ENCODE data around the gene OR4E2. TPM values are rescaled to one million over a fixed set of nuclear protein-coding genes. Genes with fewer than 3 reads are reported as not detected.
"Not testable (repeated sequence)": the region's sequence is repeated elsewhere in the genome, so short reads cannot be mapped to it uniquely, and the experiment has no call there.

OR4E2 gene
- total and polyA plus RNA-seq, 5 experiments from 2014 or later = not detected

DNA sequence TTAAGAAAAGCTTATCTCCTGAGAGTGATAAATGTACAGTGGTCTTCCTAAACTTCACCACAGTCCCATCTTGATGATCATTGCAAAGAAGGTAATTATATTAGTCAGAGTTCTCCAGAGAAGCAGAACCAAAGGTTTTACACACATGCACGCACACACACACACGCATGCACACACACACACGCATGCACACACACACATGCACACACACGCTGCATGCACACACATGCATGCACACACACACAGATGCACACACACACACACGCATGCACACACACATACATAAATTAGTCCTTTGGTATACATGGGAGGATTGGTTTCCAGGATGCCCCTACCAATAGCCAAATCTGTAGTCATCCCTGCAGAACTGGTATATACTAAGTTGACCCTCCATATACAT, 580 bp downstream of the OR4E2 start:
- Mint-ChIP-seq H3K36me3 (no peaks in the 10 kb centered on the region), H3K27ac (no peak overlapping the region), H3K4me1 (no peaks in the 10 kb centered on the region), H3K27me3 (peaks cover 9 to 24% (median 17%) of the 10 kb centered on the region in 5 donors), H3K4me3 (no peak overlapping the region), H3K9me3 (peaks cover 0 to 2% (median 0%) of the 10 kb centered on the region in 9 donors)
- no peak for DNase-seq
- ATAC-seq = no peak
- POLR2A ChIA-PET = no interaction called here

DNA sequence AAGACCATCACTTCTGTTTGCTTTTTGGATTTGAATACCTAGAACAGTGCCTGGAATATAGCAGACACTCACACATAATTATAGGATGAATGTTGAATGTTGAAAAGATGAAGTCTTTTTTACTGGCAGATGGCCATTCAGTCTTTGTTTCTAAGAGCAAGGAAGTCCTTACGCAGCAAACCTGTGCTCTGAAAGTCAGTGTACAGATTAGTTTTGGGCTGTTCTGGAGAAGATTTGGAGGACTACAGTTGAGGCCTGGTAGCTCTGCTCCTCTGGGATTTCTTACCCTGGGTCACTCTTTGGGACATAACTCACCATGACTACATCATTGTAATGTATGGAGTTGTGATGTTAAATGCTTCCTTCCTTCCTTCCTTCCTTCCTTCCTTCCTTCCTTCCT, 3.3 kb downstream of the OR4E2 start:
- Mint-ChIP-seq H3K27ac (no peak overlapping the region), H3K27me3 (peaks cover 6 to 29% (median 17%) of the 10 kb centered on the region in 5 donors), H3K4me3 (no peak overlapping the region), H3K36me3 (no peaks in the 10 kb centered on the region), H3K4me1 (no peaks in the 10 kb centered on the region), H3K9me3 (peaks cover 0 to 2% (median 0%) of the 10 kb centered on the region in 9 donors)
- POLR2A ChIA-PET = no interaction called here
- DNase-seq = no peak
- no peak for ATAC-seq

DNA sequence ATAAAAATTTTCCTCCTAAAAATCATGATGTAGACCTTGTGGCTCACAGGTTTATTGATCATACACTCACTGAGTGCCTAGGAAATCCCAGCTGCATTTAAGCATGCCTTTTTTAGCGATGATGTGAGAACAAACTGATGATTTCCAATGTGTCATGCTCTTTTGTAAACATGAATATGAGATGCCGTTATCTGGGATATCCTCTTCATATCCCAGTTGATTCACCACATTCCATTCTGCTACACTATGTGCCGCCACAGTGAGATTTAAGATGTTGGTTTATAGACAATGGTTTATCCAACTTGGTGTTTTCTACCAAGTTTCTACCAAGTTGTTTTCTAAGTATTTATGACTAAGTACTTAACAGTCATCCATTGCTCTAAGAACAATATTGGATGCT, 14.7 kb downstream of the OR4E2 start:
- peaks cover 18 to 45% (median 27%) of the 10 kb centered on the region in 5 donors for H3K27me3 Mint-ChIP-seq
- H3K27ac Mint-ChIP-seq = no peak overlapping the region
- POLR2A ChIA-PET = no interaction called here
- DNase-seq (no peak), ATAC-seq (no peak)
- peaks cover 0 to 9% (median 4%) of the 10 kb centered on the region in 9 donors for H3K9me3 Mint-ChIP-seq
- no peaks in the 10 kb centered on the region for H3K4me1 Mint-ChIP-seq
- H3K36me3 Mint-ChIP-seq = peaks cover 3 to 6% (median 4%) of the 10 kb centered on the region in 3 donors
- H3K4me3 Mint-ChIP-seq = no peak overlapping the region

DNA sequence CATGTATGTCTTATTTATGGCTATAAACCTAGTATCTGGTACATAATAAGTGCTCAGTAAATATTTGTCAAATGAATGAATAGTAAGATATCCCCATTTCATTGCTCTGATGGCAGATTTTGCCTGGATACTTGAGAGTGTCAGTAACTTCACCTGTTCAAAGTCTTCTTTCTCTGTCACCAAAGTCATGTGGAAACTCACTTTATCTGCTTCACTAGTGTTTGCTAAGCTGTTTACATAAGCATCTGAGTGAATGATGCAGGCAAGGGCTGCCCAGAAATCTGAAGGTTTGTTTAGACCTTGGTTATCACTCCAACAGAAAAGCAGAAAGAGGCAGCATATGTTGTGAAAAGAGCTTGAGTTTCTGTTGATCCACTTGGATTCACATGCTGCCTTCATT, 15.6 kb downstream of the OR4E2 start:
- Mint-ChIP-seq H3K9me3 (peaks cover 0 to 5% (median 2%) of the 10 kb centered on the region in 9 donors), H3K27ac (no peak overlapping the region), H3K36me3 (peaks cover under 1 to 3% (median 2%) of the 10 kb centered on the region in 3 donors), H3K4me3 (no peak overlapping the region), H3K27me3 (peaks cover 16 to 40% (median 23%) of the 10 kb centered on the region in 5 donors), H3K4me1 (no peaks in the 10 kb centered on the region)
- ATAC-seq (no peak), DNase-seq (no peak)
- POLR2A ChIA-PET = no interaction called here

DNA sequence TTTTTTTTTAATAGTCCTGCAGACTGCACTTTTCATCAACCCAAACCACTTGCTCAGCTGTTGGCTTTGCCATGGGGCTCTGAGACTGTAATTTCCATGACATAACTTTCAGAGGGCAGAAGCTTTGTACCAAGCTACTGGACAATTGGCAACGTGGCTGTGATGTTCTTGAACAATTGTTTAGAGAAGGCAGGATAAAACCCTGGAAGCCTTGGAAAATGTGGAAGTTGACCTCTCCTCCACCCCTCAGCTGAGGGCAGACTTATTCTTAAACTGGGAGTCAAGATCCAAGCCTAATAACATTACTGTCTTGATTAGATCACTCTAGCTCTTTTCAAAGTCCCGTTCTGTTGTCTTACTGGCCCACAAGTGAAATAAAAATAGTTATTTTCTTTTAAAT, 17.7 kb downstream of the OR4E2 start:
- Mint-ChIP-seq H3K9me3 (peaks cover 0 to 20% (median 9%) of the 10 kb centered on the region in 9 donors), H3K27me3 (peaks cover 10 to 23% (median 15%) of the 10 kb centered on the region in 5 donors), H3K4me1 (no peaks in the 10 kb centered on the region), H3K4me3 (no peak overlapping the region), H3K36me3 (peaks cover 0 to 10% (median 0%) of the 10 kb centered on the region in 3 donors), H3K27ac (no peak overlapping the region)
- DNase-seq (no peak), ATAC-seq (no peak)
- POLR2A ChIA-PET = no interaction called here

DNA sequence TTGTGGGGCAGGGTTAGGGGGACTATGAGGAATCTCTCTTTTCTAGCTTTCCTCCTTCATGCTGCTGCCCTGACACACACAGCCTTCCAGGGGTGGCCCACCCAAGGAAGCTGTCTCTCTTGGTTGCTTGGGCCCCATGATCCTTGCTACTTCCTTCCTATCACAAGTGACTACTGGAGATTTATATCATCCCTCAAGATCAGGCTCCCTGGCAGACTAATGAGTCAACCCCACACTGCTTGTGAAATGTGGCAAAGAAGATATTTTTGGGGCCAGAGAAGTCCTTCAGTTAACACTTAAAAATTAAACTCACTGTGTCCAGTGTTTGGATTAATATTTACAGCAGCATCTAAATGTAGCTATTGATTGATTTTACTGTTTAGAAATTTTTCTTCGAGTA, 18.5 kb downstream of the OR4E2 start:
- no peak for ATAC-seq
- peaks cover 0 to 22% (median 9%) of the 10 kb centered on the region in 9 donors for H3K9me3 Mint-ChIP-seq
- H3K4me3 Mint-ChIP-seq = no peak overlapping the region
- peaks cover 0 to 10% (median 0%) of the 10 kb centered on the region in 3 donors for H3K36me3 Mint-ChIP-seq
- H3K4me1 Mint-ChIP-seq = no peaks in the 10 kb centered on the region
- no peak for DNase-seq
- H3K27ac Mint-ChIP-seq = no peak overlapping the region
- POLR2A ChIA-PET = interaction anchor here (0.6 kb wide), 1 partner anchor 24 kb away, joined by 4 read pairs; no protein-coding TSS in a partner anchor
- H3K27me3 Mint-ChIP-seq = peaks cover 9 to 23% (median 14%) of the 10 kb centered on the region in 5 donors

DNA sequence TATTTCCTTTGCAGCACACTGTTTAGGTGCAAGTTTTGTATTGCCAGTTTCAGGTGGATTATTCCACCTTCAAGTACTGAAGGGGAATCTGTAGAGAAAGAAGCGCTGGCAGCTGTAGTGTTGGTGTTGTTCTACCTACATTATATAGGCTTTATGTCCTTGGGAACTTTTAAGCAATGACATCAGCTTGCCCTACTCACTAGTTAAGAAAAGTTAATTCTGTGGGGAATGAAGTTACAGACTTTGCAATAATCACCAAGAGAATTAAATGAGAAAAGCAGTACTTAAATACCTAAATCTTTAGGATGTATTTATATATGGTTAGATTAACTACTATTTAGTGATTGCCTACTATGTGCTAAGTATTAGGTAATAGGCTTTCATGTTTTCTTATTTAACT, 20.1 kb downstream of the OR4E2 start, which contains the start of gene OR4E1:
Gene OR4E1, minus strand, starts transcription at position 101 of the 400 bp plus-strand sequence. CDS start 2,883 bp downstream, outside the sequence.
- DNase-seq = no peak
- H3K27me3 Mint-ChIP-seq = peaks cover 10 to 31% (median 16%) of the 10 kb centered on the region in 5 donors
- H3K9me3 Mint-ChIP-seq = peaks cover 0 to 28% (median 9%) of the 10 kb centered on the region in 9 donors
- H3K4me3 Mint-ChIP-seq = no peak within 1 kb of the TSS
- peaks cover 0 to 10% (median 4%) of the 10 kb centered on the region in 3 donors for H3K36me3 Mint-ChIP-seq
- H3K4me1 Mint-ChIP-seq = no peaks in the 10 kb centered on the region
- ATAC-seq = no peak
- POLR2A ChIA-PET = no interaction called here
- H3K27ac Mint-ChIP-seq = no peak within 1 kb of the TSS

DNA sequence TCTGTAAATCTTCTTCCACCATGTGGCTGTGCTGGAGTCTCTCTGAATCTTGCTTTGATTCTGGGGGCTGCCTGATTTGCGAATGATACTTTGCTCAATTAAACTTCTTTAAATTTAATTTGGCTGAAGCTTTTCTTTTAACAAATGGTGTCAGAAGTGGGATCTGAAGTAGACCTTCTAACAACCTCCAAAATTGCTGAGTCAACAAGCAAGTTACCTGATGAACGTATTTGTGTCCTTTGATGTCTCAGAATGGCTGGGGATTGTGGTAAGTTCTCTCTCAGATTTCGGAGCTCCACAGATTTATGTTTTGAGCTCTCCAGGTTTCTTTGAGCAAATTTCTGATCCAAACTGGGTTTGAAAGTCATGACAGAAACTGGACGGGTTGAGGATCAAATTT, 21.9 kb downstream of the OR4E2 start:
- H3K9me3 Mint-ChIP-seq = peaks cover 0 to 28% (median 9%) of the 10 kb centered on the region in 9 donors
- peaks cover 3 to 18% (median 8%) of the 10 kb centered on the region in 5 donors for H3K27me3 Mint-ChIP-seq
- no peak overlapping the region for H3K4me3 Mint-ChIP-seq
- ATAC-seq = no peak
- H3K27ac Mint-ChIP-seq = no peak overlapping the region
- H3K36me3 Mint-ChIP-seq = peaks cover 0 to 10% (median 4%) of the 10 kb centered on the region in 3 donors
- POLR2A ChIA-PET = no interaction called here
- H3K4me1 Mint-ChIP-seq = no peaks in the 10 kb centered on the region
- DNase-seq = no peak

DNA sequence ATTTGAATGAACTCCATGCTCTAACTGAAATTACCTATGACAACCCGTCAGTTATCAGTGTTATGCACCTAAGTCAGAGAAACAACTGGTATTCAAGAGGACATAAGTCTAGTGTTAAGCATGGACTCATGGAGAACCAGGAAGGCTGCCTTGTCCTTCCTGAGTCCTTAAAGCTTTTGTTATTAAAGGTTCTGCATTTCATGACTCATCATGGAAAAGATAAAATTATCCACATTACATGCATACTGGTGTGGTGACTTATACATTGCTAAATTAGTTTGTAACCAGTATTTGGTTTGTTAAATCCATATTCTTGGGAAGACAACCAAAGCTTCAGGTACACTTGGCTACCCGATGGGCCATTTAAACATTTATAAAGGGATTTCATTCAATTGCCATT, 26.4 kb downstream of the OR4E2 start:
- POLR2A ChIA-PET = no interaction called here
- Mint-ChIP-seq H3K27ac (no peak overlapping the region), H3K27me3 (peaks cover 11 to 29% (median 18%) of the 10 kb centered on the region in 5 donors), H3K36me3 (peaks cover 0 to 6% (median 4%) of the 10 kb centered on the region in 3 donors), H3K9me3 (peaks cover 0 to 21% (median 8%) of the 10 kb centered on the region in 9 donors), H3K4me3 (no peak overlapping the region), H3K4me1 (no peaks in the 10 kb centered on the region)
- DNase-seq = no peak
- ATAC-seq = no peak

DNA sequence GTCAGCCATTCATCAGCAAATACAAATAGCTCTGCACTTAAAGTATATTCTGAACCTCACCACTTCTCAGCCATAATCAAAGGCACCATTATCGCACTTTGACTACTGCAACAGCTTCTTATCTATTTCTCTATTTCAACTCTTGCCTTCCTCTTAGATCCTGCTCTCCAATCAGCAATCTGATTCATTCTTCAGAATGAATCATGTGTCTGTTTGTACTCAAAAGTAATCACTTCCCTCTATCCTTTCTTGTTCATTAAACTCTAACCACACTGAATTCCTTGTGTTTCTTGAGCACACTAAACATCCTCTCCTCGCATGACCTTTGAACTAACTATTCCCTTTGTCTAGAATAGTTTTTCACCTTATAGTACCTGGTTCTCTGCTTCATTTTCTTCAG, 32.8 kb downstream of the OR4E2 start:
- H3K36me3 Mint-ChIP-seq = no peaks in the 10 kb centered on the region
- no peak overlapping the region for H3K27ac Mint-ChIP-seq
- POLR2A ChIA-PET = no interaction called here
- H3K27me3 Mint-ChIP-seq = peaks cover 18 to 39% (median 34%) of the 10 kb centered on the region in 5 donors
- H3K9me3 Mint-ChIP-seq = peaks cover 0 to 6% (median 0%) of the 10 kb centered on the region in 9 donors
- ATAC-seq = no peak
- no peak for DNase-seq
- H3K4me3 Mint-ChIP-seq = no peak overlapping the region
- H3K4me1 Mint-ChIP-seq = peaks cover 0 to 2% (median 0%) of the 10 kb centered on the region in 4 donors

DNA sequence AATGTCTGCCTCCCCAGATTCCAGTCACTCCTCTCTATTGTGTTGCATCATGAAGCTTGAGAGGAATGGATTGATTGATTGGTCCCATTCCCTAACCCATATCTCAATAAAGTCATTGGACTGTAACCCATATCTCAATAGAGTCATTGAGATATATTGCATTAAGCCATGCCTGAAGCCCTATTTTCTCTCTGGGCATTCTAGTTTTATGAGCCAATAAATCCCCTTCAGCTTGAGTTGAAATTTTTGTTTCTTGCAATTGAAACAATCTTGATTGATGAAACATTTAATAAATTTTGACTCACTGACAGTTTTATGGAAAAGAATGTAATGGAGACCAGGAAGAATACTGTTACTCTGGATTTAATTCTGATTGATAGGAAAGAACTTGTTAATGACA, 40.8 kb downstream of the OR4E2 start:
- no peak for DNase-seq
- H3K27me3 Mint-ChIP-seq = peaks cover 9 to 39% (median 17%) of the 10 kb centered on the region in 5 donors
- no peak for ATAC-seq
- no peak overlapping the region for H3K27ac Mint-ChIP-seq
- peaks cover 0 to 7% (median 3%) of the 10 kb centered on the region in 9 donors for H3K9me3 Mint-ChIP-seq
- peaks cover 0 to 3% (median 0%) of the 10 kb centered on the region in 3 donors for H3K36me3 Mint-ChIP-seq
- POLR2A ChIA-PET = no interaction called here
- peaks cover 0 to 2% (median 0%) of the 10 kb centered on the region in 4 donors for H3K4me1 Mint-ChIP-seq
- H3K4me3 Mint-ChIP-seq = no peak overlapping the region

DNA sequence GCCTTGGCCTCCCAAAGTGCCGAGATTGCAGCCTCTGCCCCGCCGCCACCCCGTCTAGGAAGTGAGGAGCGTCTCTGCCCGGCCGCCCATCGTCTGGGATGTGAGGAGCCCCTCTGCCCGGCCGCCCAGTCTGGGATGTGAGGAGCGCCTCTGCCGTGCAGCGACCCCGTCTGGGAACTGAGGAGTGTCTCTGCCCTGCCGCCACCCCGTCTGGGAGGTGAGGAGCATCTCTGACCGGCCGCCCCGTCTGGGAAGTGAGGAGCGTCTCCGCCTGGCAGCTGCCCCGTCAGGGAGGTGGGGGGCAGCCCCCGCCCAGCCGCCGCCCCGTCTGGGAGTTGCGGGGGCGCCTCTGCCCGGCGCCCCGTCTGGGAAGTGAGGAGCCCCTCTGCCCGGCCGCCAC, 44.0 kb downstream of the OR4E2 start:
- H3K36me3 Mint-ChIP-seq, ATAC-seq, H3K4me3 Mint-ChIP-seq, H3K27ac Mint-ChIP-seq, H3K9me3 Mint-ChIP-seq, DNase-seq, POLR2A ChIA-PET, H3K4me1 Mint-ChIP-seq: not testable (repeated sequence)
- H3K27me3 Mint-ChIP-seq = peaks cover 3 to 30% (median 4%) of the 10 kb centered on the region in 5 donors

DNA sequence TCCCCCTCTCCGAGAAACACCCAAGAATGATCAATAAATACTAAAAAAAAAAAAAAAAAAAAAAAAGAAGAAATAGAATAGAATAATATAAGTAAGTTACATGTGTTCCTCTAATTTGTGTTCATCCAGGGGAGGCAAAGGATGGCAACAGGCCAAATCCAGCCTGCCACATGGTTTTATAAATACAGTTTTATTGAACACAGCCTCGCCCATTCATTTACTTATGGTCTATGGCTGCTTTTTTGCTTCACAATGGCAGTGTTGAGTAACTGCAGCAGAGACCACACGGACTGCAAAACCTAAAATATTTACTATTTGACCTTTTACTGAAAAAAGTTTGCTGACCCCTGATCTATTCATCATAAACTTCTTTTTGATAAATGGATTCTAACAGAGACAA, 44.9 kb downstream of the OR4E2 start:
- H3K4me1 Mint-ChIP-seq, H3K27ac Mint-ChIP-seq, H3K4me3 Mint-ChIP-seq, DNase-seq, POLR2A ChIA-PET, H3K36me3 Mint-ChIP-seq, H3K9me3 Mint-ChIP-seq, ATAC-seq: not testable (repeated sequence)
- H3K27me3 Mint-ChIP-seq = peaks cover 3 to 30% (median 4%) of the 10 kb centered on the region in 5 donors

DNA sequence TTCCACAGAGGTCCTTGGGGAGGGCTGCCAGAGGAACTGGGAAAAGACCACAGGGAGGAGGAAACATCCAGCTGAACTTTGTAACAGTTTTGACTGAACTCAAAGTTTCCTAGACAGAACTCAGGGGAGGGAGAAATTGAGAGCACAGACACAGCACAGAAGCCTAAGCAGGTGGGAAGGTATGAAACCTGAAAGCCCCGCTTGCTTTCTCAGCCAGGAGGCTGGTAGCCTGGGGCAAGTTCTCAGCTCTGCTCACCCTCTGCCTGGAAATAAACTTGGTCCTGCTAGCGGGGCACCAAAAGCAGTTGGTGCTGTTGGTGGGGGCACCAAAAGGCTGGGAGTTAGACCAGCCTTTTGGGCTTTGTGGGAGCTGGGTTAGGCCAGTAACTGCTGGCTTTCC, 45.9 kb downstream of the OR4E2 start:
- H3K9me3 Mint-ChIP-seq = peaks cover 0 to 7% (median 3%) of the 10 kb centered on the region in 9 donors
- no peak overlapping the region for H3K27ac Mint-ChIP-seq
- DNase-seq (no peak), ATAC-seq (no peak)
- peaks cover 2 to 29% (median 4%) of the 10 kb centered on the region in 5 donors for H3K27me3 Mint-ChIP-seq
- H3K4me1 Mint-ChIP-seq = peaks cover 4 to 10% (median 8%) of the 10 kb centered on the region in 4 donors
- no peak overlapping the region for H3K4me3 Mint-ChIP-seq
- POLR2A ChIA-PET = no interaction called here
- peaks cover 0 to 3% (median 0%) of the 10 kb centered on the region in 3 donors for H3K36me3 Mint-ChIP-seq

Data from naive thymus-derived CD8-positive, alpha-beta T cell (primary cell).